ENCODE results near the gene UCKL1.
A peak's percentile ranks its signal among the peaks of the same experiment; 100 is the strongest.
"Not testable (repeated sequence)": the region's sequence is repeated elsewhere in the genome, so short reads cannot be mapped to it uniquely, and the experiment has no call there.

UCKL1 gene

DNA sequence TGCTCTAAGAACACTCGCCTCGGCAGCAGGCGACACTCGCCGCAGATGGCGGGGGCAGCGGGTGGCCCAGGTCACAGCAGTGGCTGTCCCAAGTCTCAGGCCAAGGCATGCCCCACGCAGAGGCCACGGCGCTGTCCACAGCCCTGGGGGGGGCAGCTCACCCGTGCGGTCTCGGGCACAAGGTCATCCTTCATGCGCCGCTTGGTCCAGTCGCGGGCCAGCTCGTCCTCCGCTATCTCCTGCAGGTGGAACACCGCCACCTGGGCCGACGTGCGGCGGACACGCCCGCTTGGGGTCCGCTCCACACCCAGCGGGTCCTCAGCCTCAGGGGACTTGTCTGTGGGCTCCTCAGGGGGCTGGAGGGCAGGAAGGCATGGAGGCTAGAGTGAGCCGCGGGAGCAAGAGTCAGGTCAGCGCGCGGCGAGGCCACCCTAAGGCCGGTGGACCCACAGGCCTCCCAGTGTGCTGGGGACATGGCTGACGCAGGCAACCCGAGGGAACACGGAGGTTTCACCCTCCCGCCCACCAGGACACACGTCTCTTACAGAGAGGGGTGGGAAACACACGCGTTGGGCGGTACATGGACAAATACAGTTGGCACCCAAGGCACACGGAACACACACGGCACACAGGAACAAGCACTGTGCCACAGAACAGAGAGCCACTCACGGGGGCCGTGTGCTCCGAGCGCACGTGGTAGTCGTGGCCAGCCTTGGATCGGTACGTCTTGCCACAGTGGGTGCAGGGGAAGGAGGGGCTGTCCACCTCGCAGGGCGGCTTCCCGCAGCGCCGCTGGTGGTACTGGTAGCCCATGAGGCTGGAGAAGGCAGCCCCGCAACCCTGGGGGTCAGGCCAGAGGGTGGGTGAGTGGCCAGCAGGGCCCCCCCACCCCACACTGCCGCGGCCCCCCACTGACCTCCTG lies 6.5 kb upstream of the UCKL1 start:
- Histone ChIP-seq H3K4me1 (ENCODE audit: insufficient read depth, poor library complexity, severe bottlenecking) (peaks cover 5% of the 10 kb centered on the region), H3K9me3 (ENCODE audit: severe bottlenecking) (no peaks in the 10 kb centered on the region), H3K27ac (ENCODE audit: poor library complexity, severe bottlenecking) (no peak overlapping the region), H3K4me3 (ENCODE audit: severe bottlenecking) (no peak overlapping the region), H3K27me3 (ENCODE audit: insufficient read depth, poor library complexity, severe bottlenecking) (no peaks in the 10 kb centered on the region), H3K36me3 (ENCODE audit: low read depth) (peaks cover 58% of the 10 kb centered on the region)
- ATAC-seq (ENCODE audit: low read depth) (no peak), DNase-seq (ENCODE audit: low spot score) (peak; percentile 87)
- TF ChIP-seq, protein P1, sequence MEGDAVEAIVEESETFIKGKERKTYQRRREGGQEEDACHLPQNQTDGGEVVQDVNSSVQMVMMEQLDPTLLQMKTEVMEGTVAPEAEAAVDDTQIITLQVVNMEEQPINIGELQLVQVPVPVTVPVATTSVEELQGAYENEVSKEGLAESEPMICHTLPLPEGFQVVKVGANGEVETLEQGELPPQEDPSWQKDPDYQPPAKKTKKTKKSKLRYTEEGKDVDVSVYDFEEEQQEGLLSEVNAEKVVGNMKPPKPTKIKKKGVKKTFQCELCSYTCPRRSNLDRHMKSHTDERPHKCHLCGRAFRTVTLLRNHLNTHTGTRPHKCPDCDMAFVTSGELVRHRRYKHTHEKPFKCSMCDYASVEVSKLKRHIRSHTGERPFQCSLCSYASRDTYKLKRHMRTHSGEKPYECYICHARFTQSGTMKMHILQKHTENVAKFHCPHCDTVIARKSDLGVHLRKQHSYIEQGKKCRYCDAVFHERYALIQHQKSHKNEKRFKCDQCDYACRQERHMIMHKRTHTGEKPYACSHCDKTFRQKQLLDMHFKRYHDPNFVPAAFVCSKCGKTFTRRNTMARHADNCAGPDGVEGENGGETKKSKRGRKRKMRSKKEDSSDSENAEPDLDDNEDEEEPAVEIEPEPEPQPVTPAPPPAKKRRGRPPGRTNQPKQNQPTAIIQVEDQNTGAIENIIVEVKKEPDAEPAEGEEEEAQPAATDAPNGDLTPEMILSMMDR (IDR thresholded peaks at IDR 0.05; ENCODE audit: poor library complexity, severe bottlenecking) = no peak

- Histone ChIP-seq H3K36me3 (ENCODE audit: low read depth) (peaks cover 49% of the 10 kb centered on the region), H3K27ac (ENCODE audit: poor library complexity, severe bottlenecking) (no peak overlapping the region)
- DNase-seq (ENCODE audit: low spot score) = peak; percentile 83
Measured at GRCh38 chr20:63961664-63962425, 5.6 kb upstream of the UCKL1 start.

GRCh38 chr20:63960654-63961621 lies 4.7 kb upstream of the UCKL1 start:
- not testable (repeated sequence) for H3K9me3 ChIP-seq (ENCODE audit: severe bottlenecking); H3K4me1 ChIP-seq (ENCODE audit: insufficient read depth, poor library complexity, severe bottlenecking); H3K4me3 ChIP-seq (ENCODE audit: severe bottlenecking); DNase-seq (ENCODE audit: low spot score); H3K27me3 ChIP-seq (ENCODE audit: insufficient read depth, poor library complexity, severe bottlenecking); ATAC-seq (ENCODE audit: low read depth); H3K27ac ChIP-seq (ENCODE audit: poor library complexity, severe bottlenecking)
- peaks cover 40% of the 10 kb centered on the region for H3K36me3 ChIP-seq (ENCODE audit: low read depth)

More at GRCh38 chr20:63961664-63962425, 5.6 kb upstream of the UCKL1 start:
- Histone ChIP-seq H3K4me1 (ENCODE audit: insufficient read depth, poor library complexity, severe bottlenecking) (peaks cover 9% of the 10 kb centered on the region), H3K27me3 (ENCODE audit: insufficient read depth, poor library complexity, severe bottlenecking) (no peaks in the 10 kb centered on the region), H3K4me3 (ENCODE audit: severe bottlenecking) (no peak overlapping the region), H3K9me3 (ENCODE audit: severe bottlenecking) (no peaks in the 10 kb centered on the region)
- no peak for ATAC-seq (ENCODE audit: low read depth)
- TF ChIP-seq, protein P1 (IDR thresholded peaks at IDR 0.05; ENCODE audit: poor library complexity, severe bottlenecking) = no peak

GRCh38 chr20:63959699-63960075 lies 3.5 kb upstream of the UCKL1 start:
- Histone ChIP-seq H3K4me3 (ENCODE audit: severe bottlenecking) (no peak overlapping the region), H3K27me3 (ENCODE audit: insufficient read depth, poor library complexity, severe bottlenecking) (no peaks in the 10 kb centered on the region), H3K4me1 (ENCODE audit: insufficient read depth, poor library complexity, severe bottlenecking) (peaks cover 14% of the 10 kb centered on the region), H3K9me3 (ENCODE audit: severe bottlenecking) (no peaks in the 10 kb centered on the region), H3K36me3 (ENCODE audit: low read depth) (peaks cover 43% of the 10 kb centered on the region), H3K27ac (ENCODE audit: poor library complexity, severe bottlenecking) (no peak overlapping the region)
- TF ChIP-seq, protein P1 (IDR thresholded peaks at IDR 0.05; ENCODE audit: poor library complexity, severe bottlenecking) = no peak
- peak; percentile 83 for DNase-seq (ENCODE audit: low spot score)
- ATAC-seq (ENCODE audit: low read depth) = no peak
